HG03039 (cell line): ENCODE results near the gene WDTC1.
"Not testable (repeated sequence)": the region's sequence is repeated elsewhere in the genome, so short reads cannot be mapped to it uniquely, and the experiment has no call there.

ENCODE experiments used
- ATAC-seq: cut with Tn5 transposase; IDR thresholded peaks from one replicate; pipeline ENCODE4 v1.9.1; 2021; ENCODE audit warnings: mild to moderate bottlenecking, moderate library complexity; ENCODE audit not compliant: unreplicated experiment

Gene WDTC1

DNA sequence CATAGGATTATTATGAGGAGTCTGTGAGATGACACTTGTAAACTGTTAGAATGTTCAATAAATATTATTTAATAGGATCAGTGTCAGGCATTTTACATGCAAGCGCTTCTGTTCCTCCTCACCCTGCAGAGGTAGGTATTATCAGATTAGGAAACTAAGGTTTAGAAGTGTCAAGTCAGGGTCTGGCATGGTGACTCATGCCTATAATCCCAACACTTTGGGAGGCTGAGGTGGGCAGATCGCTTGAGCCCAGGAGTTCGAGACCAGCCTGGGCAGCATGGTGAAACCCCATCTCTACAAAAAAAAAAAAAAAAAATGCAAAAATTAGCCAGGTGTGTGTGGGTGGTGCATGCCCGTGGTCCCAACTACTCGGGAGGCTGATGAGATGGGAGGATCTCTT, 9.2 kb downstream of the WDTC1 start:
- not testable (repeated sequence) for ATAC-seq

DNA sequence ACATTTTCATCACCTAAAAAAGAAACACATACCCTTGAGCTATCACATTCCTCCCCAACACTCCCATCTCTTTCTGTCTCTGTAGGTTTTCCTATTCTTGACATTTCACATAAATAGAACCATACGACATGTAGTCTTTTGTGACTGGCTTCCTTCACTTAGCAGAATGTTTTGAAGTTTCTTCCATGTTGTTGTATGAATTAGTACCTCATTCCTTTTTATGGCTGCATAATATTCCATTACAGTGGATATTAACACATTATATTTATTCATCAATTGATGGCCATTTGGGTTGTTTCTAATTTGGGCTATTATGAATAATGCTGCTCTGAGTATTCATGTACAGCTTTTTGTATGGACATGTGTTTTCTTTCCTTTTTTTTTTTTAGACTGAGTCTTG, 11.8 kb downstream of the WDTC1 start:
- no peak for ATAC-seq

DNA sequence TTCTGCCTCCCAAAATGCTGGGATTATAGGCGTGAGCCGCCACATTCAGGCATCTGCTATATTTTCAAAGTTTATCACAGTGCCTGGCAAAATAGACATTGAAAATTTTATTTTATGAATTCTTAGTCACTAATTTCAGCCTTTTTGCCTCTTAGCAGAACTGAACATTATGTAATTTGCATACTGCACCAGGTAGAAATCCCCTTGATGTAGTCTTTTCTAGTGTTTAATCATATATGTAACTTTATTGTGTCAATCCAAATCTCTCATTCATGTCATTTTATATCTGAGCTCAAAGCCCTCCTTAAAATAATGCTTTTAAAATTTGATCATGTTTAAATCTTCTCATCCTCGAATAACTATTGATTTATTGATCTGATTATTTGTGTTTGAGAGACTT, 19.2 kb downstream of the WDTC1 start:
- ATAC-seq = no peak

DNA sequence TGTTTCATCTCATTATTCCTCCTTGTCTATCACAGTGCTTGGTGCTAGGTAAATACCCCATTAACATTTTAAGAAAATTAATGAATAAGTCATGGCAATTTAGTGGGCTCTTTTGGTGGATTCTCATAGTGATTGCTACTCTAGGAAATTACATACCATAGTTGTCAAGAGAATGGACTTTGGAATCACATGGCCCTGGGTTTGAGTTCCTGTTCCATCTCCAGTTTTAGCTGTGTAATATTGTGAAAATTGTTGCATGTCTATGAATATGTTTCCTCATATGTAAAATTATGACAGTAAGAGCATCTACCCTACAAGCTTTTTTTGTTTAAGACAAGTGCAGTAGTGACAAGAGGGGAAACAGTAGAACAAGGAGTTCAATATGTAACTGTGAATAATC, 20.7 kb downstream of the WDTC1 start:
- ATAC-seq = no peak

DNA sequence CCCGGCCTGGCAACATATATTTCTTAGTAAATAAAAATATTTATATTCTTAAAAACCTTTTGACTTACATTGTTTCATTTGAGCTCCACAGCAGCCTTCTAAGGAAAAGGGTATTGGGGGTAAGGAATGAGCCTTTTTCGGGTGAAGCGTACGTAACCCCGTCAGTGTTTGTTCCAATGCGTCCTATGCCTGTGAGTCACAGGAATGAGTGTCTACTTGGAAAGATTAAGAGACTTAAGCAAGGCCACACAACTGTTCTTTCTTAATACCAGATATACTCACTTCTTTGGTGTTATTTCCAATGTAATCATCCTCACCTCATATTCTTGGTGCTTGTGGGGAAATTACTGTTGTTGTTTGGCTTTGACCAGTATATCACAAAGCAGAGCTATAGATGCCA, 22.7 kb downstream of the WDTC1 start:
- ATAC-seq = no peak

DNA sequence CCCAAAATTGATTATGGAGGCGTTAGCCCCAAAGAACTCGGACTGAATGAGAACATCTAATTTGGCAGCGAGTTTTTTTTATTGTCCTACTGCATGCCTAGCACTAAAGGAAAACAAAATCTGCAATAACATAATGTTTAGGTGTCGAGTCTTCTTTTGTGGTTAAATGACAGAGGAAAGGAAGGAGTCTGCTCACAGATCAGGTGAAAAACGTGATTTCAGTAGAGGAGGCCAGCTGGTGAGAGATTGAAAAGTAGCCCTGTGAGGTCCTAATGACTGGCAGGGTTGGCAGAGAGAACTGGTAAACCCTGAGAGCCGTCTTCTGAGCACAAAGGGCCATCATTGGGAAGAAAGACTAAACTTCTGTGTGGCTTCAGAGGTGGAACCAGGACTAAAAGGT, 24.2 kb downstream of the WDTC1 start:
- no peak for ATAC-seq

DNA sequence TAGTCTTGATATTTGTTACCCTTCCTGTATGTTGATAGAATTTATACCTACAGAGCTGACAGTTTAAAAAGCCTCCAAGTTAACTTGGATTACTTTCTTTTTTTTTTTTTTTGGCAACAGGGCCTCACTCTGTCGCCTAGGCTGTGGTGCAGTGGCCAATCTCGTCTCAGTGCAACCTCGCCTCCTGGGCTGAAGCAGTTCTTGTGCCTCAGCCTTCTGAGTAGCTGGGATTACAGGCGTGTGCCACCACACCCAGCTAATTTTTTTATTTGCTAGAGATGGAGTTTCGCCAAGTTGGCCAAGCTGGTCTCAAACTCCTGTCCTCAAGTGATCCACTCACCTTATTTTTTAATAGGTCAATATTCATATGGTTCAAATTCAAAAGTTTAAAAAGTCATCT, 32.7 kb downstream of the WDTC1 start:
- ATAC-seq = no peak

DNA sequence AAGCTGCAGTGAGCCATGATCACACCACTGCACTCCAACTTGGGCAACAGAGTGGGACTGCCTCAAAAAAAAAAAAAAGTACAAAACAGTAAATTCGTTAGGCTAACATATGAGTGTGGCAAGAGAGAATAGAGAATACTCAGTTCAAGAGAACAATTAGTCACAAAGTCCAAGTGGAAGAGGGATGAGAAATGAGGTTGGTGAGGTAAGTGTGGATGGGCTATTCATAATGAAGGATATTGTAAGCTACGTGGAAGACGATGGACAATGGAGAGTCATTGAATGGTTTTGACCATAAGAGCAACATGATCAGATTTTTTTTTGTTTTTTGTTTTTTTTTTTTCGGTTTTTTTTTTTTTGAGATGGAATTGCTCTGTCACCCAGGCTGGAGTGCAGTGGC, 34.8 kb downstream of the WDTC1 start:
- no peak for ATAC-seq

DNA sequence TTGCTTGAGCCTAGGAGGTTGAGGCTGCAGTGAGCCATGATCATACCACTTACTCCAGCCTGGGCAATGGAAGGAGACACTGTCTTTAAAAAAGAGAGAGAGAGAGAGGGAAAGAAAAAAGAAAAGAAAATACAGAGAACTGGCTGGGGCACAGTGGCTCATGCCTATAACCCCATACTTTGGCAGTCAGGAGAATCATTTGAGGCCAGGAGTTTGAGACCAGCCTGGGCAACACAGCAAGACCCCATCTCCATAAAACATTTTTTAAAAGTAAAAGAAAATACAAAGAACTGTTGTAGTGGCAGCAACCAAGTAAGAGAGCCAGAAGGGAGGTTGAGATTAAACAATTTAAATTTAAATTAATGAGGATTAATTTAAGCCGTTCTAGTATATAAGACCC, 39.8 kb downstream of the WDTC1 start:
- no peak for ATAC-seq

DNA sequence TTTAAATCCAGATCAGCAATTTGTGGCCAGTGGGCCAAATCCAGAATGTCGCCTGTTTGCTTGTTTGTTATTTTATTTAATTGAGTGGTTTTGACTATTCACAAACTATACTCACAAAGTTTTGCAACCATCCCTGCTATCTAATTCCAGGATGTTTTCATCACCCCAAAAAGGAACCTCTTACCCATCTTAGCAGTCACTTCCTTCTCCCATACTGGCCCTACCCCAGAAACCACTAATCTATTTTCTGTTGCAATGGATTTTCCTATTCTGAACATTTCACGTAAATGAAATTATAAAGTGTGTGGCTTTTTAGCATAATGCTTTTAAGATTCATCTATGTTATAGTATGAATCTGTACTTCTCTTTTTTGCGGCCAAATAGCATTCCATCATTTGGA, 41.3 kb downstream of the WDTC1 start:
- ATAC-seq = no peak

DNA sequence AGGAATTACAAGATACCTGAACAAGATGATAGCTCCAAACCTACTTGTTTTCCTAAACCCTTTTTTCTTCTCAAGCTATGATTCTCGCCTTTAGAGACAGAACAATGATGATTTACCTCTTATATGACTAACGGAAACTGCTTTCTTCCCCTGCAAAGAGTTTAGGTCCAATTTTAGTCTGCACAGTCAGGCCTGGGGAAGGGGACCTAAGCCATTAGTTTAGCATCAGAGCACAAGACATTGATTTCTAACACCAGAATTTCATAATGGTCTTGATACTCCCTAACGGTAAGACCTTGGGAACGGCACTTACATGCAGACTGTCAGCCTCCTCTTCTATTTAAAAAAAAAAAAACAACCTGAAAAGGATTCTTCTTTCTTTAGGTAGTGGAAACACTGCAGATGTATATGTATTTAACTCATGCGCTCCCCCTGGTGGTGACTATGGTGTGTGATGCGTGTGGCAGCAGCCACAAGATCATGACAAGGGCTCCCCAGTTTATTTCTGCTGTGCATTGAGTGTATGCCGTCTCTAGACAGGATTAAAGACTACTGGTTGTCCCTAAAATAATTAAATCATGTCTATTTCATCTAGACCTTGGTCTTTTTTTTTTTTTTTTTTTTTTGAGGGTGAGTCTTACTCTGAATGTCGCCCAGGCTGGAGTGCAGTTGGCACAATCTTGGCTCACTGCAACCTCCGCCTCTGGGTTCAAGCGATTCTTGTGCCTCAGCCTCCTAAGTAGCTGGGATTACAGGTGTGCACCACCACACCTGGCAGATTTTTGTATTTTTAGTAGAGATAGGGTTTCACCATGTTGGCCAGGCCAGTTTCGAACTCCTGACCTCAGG, 50.2 kb downstream of the WDTC1 start:
- ATAC-seq = no peak

DNA sequence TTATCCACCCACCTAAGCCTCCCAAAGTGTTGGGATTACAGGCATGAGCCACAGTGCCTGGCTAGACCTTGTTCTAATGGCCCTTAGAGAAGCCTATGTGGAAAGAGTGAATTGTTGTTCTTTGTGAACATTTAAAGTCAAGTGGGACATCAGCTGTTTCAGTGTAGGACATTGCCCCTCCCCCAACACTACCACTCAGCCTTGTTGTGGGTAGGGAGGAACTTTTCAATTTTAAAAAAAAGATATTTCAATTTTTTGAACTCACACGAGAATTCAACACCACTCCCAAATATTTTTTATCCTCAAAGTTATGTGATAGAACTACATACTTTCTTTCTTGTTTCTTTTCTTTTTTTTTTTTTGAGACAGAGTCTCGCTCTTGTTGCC, 50.8 kb downstream of the WDTC1 start:
- ATAC-seq = no peak

DNA sequence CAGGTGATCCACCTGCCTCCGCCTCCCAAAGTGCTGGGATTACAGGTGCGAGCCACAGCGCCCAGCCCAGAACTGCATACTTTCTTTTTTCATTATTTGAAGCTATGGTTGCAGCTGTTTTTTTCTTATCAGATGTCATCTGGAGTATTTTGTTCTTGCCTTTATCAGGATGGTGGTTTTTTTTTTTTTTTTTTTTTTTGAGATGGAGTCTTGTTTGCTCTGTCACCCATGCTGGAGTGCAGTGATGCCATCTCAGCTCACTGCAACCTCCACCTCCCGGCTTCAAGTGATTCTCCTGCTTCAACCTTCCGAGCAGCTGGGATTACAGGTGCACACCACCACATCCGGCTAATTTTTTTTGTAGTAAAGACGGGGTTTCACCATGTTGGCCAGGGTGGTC, 51.4 kb downstream of the WDTC1 start:
- not testable (repeated sequence) for ATAC-seq

DNA sequence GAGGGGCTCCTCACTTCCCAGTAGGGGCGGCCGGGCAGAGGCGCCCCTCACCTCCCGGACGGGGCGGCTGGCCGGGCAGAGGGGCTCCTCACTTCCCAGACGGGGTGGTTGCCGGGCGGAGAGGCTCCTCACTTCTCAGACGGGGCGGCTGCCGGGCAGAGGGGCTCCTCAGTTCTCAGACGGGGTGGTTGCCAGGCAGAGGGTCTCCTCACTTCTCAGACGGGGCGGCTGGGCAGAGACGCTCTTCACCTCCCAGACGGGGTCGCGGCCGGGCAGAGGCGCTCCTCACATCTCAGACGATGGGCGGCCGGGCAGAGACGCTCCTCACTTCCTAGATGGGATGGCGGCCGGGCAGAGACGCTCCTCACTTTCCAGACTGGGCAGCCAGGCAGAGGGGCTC, 54.7 kb downstream of the WDTC1 start:
- not testable (repeated sequence) for ATAC-seq

DNA sequence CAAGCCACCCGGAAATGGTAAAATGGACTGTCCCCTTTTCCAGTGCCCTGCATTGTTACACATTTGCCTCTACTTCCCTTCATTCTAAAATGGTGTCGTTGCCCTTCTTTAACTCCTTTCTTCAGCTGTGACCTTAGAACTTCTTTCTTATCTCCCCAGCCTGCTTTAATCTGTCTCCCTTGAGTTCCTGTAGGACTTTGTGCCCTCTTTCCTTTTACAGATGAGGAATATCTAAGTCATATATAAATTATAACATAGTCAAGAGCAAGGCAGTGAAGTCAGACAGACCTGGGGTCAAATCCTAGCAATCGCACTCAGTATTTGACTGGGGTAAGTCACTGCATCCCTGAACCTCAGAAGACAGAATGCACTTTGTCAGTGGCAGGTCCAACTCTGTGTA, 56.1 kb downstream of the WDTC1 start:
- no peak for ATAC-seq

DNA sequence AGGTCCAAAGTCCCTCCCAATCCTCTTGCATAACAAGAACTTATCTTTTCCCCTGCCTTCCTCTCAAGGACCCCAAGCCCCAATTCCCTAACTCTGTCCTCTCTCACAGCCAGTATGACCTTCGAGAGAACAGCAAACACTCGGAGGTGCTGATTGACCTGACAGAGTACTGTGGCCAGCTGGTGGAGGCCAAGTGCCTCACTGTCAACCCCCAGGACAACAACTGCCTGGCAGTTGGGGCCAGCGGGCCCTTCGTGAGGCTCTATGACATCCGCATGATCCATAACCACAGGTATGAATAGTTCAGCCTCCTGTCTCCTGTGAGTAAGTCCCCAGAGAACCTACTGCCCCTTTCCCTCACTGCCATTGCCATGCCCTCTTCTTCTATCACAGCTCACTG, 57.7 kb downstream of the WDTC1 start:
- no peak for ATAC-seq

DNA sequence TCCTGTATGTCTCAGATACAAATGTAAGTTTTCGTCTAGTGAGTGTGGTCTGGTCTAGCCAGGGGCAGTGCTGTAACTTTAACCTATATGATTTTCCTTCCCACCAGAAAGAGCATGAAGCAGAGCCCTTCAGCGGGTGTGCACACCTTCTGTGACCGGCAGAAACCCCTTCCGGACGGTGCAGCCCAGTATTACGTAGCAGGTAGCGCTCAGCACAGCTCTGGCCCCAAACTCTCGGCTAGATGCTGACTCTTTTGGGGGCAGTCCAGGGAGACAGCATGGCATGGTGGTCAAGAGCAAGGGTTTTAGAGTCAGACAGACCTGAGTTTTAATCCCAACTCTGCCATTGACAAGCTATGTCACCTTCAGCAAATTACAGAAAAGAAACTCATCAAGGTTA, 59.5 kb downstream of the WDTC1 start:
- no peak for ATAC-seq

DNA sequence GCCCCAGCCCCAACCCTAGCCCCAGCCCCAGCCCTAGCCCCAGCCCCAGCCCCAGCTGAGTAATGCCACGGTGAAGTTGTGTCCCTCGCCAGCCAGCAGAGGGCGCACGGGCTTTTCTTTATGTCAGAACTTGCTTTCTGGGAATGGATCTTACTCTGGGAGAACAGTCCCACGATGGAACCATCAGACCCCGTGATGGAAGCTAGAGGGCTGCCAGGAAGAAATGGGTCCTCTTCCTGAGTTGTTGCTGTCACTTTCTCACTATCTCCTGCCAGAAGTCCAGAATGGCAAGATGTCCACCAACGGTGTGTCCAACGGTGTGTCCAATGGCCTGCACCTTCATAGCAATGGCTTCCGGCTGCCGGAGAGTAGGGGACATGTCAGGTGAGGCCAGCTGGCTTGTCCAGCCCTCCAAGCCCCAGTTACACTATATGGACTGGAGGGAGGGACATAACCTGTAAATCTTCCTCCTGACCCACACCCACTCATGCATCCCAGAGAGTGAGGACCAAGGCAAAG, 62.4 kb downstream of the WDTC1 start:
- ATAC-seq = no peak

DNA sequence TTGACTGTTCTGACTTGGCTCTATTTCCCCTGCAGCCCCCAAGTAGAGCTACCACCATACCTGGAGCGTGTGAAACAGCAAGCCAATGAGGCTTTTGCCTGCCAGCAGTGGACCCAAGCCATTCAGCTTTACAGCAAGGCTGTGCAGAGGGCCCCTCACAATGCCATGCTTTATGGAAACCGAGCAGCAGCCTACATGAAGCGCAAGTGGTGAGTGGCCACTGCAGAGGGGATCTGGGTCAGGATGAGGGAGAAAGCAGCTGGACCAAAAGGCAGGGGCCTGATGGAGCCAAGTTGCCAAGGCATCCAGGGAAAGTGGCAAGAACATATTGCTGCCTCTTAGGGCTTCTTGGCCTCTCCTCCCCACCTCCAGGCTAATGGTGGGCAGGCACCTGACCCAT, 63.5 kb downstream of the WDTC1 start:
- no peak for ATAC-seq

DNA sequence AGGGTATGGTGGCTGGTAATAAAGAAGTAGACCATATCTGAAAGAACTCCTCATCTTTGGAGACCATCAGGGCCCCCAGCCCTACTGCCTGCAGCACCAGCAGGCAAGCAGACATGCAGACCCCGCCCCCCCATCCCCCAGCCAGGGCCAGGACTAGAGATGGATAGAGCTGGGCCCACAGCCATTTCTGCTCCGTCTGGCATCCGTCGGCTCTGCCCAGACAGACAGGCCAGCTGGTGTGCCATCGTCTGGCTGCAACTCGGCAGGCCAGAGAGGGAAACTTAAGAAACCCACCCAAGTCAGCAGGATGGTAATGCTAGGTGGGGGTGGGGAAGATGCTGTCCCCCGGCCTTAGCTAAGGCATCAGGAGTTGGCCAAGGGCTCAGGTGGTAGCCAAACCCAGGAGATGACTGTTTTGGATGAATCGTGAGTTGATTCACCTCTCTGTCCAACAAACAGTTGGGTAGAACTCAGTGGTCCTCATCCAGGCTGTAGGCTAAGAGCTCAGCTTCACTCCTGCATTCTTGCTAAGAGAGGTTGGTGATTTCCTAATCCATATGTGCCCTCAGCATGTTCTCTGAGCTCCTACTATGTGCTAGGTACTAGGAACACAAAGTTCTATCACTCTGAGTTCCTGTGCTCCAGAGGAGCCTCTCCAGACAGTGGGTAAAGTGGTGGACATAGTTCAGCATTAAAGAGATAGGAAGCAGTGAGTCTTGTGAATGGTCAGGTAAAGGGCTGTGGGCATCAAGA, 64.4 kb downstream of the WDTC1 start:
- ATAC-seq = no peak

DNA sequence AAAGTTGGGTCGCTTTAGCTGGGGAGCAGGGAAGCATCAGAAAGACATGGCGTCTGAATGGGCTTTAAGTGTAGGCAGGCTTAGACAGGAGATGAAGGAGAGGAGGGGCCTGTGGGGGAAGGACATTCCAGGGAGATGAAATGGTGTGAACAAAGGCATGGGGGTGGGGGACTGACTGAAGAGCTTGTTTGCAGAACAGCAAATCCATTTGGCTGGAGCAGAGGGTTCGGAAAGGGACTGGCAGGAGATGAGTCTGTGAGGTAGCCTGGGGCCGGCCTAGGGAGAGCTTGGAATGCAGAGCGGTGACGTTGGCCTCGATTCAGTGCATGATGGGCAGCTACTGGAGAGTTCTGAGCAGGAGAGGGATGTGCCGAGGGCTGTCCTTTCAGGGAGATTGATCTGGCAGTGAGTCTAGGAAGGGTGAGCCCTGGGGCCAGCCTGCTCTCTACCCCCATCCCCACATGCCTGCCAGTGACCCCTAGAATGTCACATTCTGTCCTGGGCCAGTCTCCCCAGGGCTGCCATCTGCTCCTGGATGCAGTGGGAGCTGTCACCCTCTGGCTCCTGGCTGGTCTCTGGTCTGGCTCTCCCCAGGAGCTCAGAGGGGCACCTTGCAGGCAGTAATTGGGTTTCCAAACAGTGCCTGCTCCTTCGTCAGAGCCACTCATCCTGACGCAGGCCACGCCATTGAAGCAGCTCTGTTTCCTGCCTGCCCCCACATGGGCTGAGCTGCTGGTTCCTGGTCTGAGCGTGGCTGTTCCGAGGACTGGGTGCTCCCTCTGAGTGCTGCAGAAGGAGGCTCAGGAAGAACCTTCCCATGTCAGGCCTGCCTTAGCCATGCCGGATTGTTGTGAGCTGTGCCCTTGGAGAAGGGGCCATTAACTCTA, 65.2 kb downstream of the WDTC1 start:
- ATAC-seq = no peak
